ENCODE results near the gene SC5D. TPM values are rescaled to one million over a fixed set of nuclear protein-coding genes. Genes with fewer than 3 reads are reported as not detected.

The SC5D gene
- total RNA-seq, 1 experiment from 2014 or later: 38.4 TPM

DNA sequence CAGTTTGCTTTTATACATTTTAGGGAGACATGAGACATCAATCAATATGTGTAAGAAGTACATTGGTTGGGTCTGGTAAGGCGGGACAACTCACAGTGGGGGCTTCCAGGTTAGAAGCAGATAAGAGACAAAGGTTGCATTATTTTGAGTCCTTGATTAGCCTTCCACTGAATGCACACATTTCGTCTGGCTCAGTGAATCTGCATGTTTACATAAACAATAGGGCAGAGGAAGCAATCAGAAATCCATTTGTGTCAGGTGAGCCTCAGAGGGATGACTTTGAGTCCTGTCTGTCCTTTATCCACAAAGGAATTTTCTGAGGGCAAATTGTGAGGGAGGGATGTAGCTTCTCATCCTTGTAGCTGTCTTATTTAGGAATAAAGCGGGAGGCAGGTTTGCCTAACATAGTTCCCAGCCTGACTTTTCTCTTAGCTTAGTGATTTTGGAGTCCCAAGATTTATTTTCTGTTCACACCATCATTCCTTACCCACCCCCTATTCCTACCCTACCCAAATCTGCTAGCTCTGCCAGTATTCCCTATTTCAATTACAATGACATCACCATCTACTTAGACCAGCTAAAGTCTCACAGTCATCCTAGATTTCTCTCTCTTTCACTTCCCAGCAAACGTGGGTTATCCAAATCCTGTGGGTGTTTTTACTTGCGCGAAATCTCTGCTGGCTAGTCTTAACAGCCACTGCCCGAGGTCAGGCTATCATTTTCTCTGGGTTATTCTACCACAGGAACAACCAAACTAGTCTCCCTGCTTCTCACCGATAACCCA is 2.9 kb downstream of the SC5D start:
- intact Hi-C loops (cut with micrococcal nuclease): no loop called here
- TF ChIP-seq, protein P1, sequence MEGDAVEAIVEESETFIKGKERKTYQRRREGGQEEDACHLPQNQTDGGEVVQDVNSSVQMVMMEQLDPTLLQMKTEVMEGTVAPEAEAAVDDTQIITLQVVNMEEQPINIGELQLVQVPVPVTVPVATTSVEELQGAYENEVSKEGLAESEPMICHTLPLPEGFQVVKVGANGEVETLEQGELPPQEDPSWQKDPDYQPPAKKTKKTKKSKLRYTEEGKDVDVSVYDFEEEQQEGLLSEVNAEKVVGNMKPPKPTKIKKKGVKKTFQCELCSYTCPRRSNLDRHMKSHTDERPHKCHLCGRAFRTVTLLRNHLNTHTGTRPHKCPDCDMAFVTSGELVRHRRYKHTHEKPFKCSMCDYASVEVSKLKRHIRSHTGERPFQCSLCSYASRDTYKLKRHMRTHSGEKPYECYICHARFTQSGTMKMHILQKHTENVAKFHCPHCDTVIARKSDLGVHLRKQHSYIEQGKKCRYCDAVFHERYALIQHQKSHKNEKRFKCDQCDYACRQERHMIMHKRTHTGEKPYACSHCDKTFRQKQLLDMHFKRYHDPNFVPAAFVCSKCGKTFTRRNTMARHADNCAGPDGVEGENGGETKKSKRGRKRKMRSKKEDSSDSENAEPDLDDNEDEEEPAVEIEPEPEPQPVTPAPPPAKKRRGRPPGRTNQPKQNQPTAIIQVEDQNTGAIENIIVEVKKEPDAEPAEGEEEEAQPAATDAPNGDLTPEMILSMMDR (conservative IDR thresholded peaks at IDR 0.05; ENCODE audit: low read depth, low read length): no peak
- TF ChIP-seq EZH2phosphoT487 (IDR thresholded peaks at IDR 0.05; ENCODE audit: borderline replicate concordance, low read length) (no peak), EZH2 (IDR thresholded peaks at IDR 0.05; ENCODE audit: low read length, unreplicated experiment) (no peak)
- Histone ChIP-seq H3F3A (ENCODE audit: low read length, unreplicated experiment) (peaks cover 4% of the 10 kb centered on the region), H3K4me2 (ENCODE audit: low read length) (peak overlapping the region; percentile 40; the same call in 1 of the 2 replicates), H3K36me3 (ENCODE audit: low read depth, low read length) (peaks cover 12% of the 10 kb centered on the region), H3K9me3 (ENCODE audit: low read length) (no peaks in the 10 kb centered on the region), H4K20me1 (ENCODE audit: low read length) (peaks cover 16% of the 10 kb centered on the region; the same call in 1 of the 2 replicates), H3K27me3 (ENCODE audit: low read length) (no peaks in the 10 kb centered on the region), H2AFZ (ENCODE audit: low read length) (no peak overlapping the region), H3K9ac (ENCODE audit: low read length) (no peak overlapping the region), H3K27ac (ENCODE audit: low read length) (no peak overlapping the region), H3K9me2 (replicated peaks; ENCODE audit: low read length) (no peaks in the 10 kb centered on the region), H3K4me1 (ENCODE audit: insufficient read depth, low read length) (peaks cover 35% of the 10 kb centered on the region), H3K79me2 (ENCODE audit: low read length) (peaks cover 67% of the 10 kb centered on the region), H3K4me3 (ENCODE audit: low read length) (no peak overlapping the region)
- BruUV-seq (replicated peaks): no TSS peak
- CTCF ChIA-PET: no interaction called here
- POLR2A ChIA-PET (ENCODE audit: unreplicated experiment): no interaction called here
- DNase-seq (no peak), ATAC-seq (no peak)

GRCh38 chr11:121297872-121298271 is 5.3 kb downstream of the SC5D start:
- DNase-seq: no peak
- Histone ChIP-seq H3K4me1 (ENCODE audit: insufficient read depth, low read length) (peaks cover 33% of the 10 kb centered on the region), H3K4me2 (ENCODE audit: low read length) (no peak overlapping the region), H4K20me1 (ENCODE audit: low read length) (peaks cover 16% of the 10 kb centered on the region; the same call in 1 of the 2 replicates), H3K9me3 (ENCODE audit: low read length) (no peaks in the 10 kb centered on the region), H3K27ac (ENCODE audit: low read length) (peak overlapping the region; percentile 84; the same call in 1 of the 2 replicates), H3K27me3 (ENCODE audit: low read length) (no peaks in the 10 kb centered on the region), H2AFZ (ENCODE audit: low read length) (no peak overlapping the region), H3K36me3 (ENCODE audit: low read depth, low read length) (peaks cover 12% of the 10 kb centered on the region), H3K9me2 (replicated peaks; ENCODE audit: low read length) (no peaks in the 10 kb centered on the region), H3K79me2 (ENCODE audit: low read length) (peaks cover 90% of the 10 kb centered on the region), H3F3A (ENCODE audit: low read length, unreplicated experiment) (peaks cover 4% of the 10 kb centered on the region), H3K4me3 (ENCODE audit: low read length) (no peak overlapping the region), H3K9ac (ENCODE audit: low read length) (no peak overlapping the region)
- ChIA-PET CTCF (no interaction called here), POLR2A (ENCODE audit: unreplicated experiment) (no interaction called here)
- intact Hi-C loops (cut with micrococcal nuclease): no loop called here
- ATAC-seq: no peak
- TF ChIP-seq, protein P1 (conservative IDR thresholded peaks at IDR 0.05; ENCODE audit: low read depth, low read length): no peak
- no peak for TF ChIP-seq EZH2 (IDR thresholded peaks at IDR 0.05; ENCODE audit: low read length, unreplicated experiment)
- TF ChIP-seq EZH2phosphoT487 (IDR thresholded peaks at IDR 0.05; ENCODE audit: borderline replicate concordance, low read length): no peak
- no TSS peak for BruUV-seq (replicated peaks)

DNA sequence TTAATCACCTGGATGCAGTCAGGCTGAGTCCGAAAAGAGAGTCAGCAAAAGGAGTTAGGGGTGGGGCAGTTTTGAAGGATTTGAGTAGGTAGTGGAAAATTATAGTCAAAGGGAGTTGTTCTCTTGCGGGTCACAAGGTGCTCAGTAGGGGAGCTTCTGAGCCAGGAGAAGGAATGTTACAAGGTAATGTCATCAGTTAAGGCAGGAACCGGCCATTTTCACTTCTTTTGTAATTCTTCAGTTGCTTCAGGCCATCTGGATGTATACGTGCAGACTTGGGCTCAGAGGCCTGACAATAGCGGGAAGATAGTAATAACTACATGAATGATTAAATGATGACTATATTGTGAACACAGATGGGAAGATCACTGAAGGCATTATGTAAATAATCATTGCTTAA is 6.2 kb downstream of the SC5D start:
- Histone ChIP-seq H3K4me2 (ENCODE audit: low read length) (0 out of 2 replicates have a peak overlapping the region, but pooled peaks have one; percentile 1), H3K27me3 (ENCODE audit: low read length) (no peaks in the 10 kb centered on the region), H3K9ac (ENCODE audit: low read length) (peak overlapping the region; percentile 44), H3K27ac (ENCODE audit: low read length) (peak overlapping the region; percentile 84), H3K9me2 (replicated peaks; ENCODE audit: low read length) (no peaks in the 10 kb centered on the region), H3K79me2 (ENCODE audit: low read length) (peaks cover 83% of the 10 kb centered on the region), H3K4me3 (ENCODE audit: low read length) (no peak overlapping the region), H3K36me3 (ENCODE audit: low read depth, low read length) (peaks cover 15% of the 10 kb centered on the region), H3F3A (ENCODE audit: low read length, unreplicated experiment) (peaks cover 4% of the 10 kb centered on the region), H4K20me1 (ENCODE audit: low read length) (peaks cover 14% of the 10 kb centered on the region; the same call in 1 of the 2 replicates), H3K4me1 (ENCODE audit: insufficient read depth, low read length) (peaks cover 31% of the 10 kb centered on the region), H3K9me3 (ENCODE audit: low read length) (no peaks in the 10 kb centered on the region), H2AFZ (ENCODE audit: low read length) (no peak overlapping the region)
- POLR2A ChIA-PET (ENCODE audit: unreplicated experiment): no interaction called here
- no peak for TF ChIP-seq EZH2phosphoT487 (IDR thresholded peaks at IDR 0.05; ENCODE audit: borderline replicate concordance, low read length)
- TF ChIP-seq, protein P1 (conservative IDR thresholded peaks at IDR 0.05; ENCODE audit: low read depth, low read length): no peak
- no peak for TF ChIP-seq EZH2 (IDR thresholded peaks at IDR 0.05; ENCODE audit: low read length, unreplicated experiment)
- peak; percentile 67 for DNase-seq
- peak; percentile 60 for ATAC-seq
- CTCF ChIA-PET: no interaction called here
- no TSS peak for BruUV-seq (replicated peaks)
- intact Hi-C loops (cut with micrococcal nuclease): no loop called here

All from PC-3 (cell line).